BE2C (cell line): ENCODE data around the gene AGAP3.
A peak's percentile ranks its signal among the peaks of the same experiment; 100 is the strongest.

Experiments used
- DNase-seq: peaks from one replicate; pipeline ENCODE4 v3.0.0-alpha.2; 2020
- H3K27me3 ChIP-seq: fragments of 250-450 bp; sonication (Bioruptor Pico); 2 replicates; pipeline ENCODE4 v1.5.1; 2020; ENCODE audit warnings: mild to moderate bottlenecking
- H3K36me3 ChIP-seq: fragments of 250-450 bp; sonication (Bioruptor Pico); 2 replicates; pipeline ENCODE4 v1.5.1; 2020; ENCODE audit warnings: mild to moderate bottlenecking
- H3K4me1 ChIP-seq: fragments of 250-450 bp; sonication (Bioruptor Pico); 2 replicates; pipeline ENCODE4 v1.5.1; 2020
- H3K4me3 ChIP-seq: 2 replicates; pipeline ENCODE4 v1.5.1; 2011; ENCODE audit warnings: low read depth, low read length
- H3K9me3 ChIP-seq: fragments of 250-450 bp; sonication (Bioruptor Pico); 2 replicates; pipeline ENCODE4 v1.5.1; 2020
- TF ChIP-seq, protein P1 (sequence below): IDR thresholded peaks from 2 replicates; pipeline ENCODE4 v1.5.1; 2012; ENCODE audit warnings: mild to moderate bottlenecking, low read depth, low read length

AGAP3 gene

DNA sequence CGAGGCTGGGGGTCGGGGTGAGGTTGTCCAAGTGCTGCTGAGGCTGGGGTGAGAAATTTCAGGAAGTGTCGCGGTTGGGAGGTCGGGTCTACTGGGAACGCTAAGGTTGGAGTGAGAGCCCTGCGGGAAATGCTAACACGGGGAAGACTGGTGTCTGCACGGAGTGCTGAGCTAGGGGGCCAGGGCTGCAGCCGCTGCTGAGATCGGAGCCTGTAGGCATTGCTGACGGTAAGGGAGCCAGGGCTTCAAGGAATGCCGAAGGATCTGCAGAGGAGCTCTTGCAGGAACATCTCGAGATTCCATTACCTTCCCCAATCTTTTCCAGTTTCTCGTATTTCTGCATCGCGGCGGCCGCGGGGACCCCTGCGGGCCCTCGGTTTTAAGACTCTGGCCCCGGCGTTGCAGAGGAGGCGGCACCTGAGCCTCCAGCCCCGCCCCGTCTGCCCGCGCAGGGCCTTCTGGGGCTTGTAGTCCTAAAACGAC is 28.7 kb upstream of the AGAP3 start, which contains the start of gene CDK5:
Gene CDK5 (minus strand): TSS at position 392 of the 483 bp plus-strand sequence. CDS start 49 bp downstream, at position 343.
- H3K9me3 ChIP-seq = no peaks in the 10 kb centered on the region
- no peak for DNase-seq
- peak within 1 kb of the TSS; percentile 94 for H3K4me3 ChIP-seq
- TF ChIP-seq, protein P1, sequence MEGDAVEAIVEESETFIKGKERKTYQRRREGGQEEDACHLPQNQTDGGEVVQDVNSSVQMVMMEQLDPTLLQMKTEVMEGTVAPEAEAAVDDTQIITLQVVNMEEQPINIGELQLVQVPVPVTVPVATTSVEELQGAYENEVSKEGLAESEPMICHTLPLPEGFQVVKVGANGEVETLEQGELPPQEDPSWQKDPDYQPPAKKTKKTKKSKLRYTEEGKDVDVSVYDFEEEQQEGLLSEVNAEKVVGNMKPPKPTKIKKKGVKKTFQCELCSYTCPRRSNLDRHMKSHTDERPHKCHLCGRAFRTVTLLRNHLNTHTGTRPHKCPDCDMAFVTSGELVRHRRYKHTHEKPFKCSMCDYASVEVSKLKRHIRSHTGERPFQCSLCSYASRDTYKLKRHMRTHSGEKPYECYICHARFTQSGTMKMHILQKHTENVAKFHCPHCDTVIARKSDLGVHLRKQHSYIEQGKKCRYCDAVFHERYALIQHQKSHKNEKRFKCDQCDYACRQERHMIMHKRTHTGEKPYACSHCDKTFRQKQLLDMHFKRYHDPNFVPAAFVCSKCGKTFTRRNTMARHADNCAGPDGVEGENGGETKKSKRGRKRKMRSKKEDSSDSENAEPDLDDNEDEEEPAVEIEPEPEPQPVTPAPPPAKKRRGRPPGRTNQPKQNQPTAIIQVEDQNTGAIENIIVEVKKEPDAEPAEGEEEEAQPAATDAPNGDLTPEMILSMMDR = no peak
- peaks cover 20% of the 10 kb centered on the region for H3K4me1 ChIP-seq
- H3K36me3 ChIP-seq = peaks cover 6% of the 10 kb centered on the region; the same call in 1 of the 2 replicates
- no peaks in the 10 kb centered on the region for H3K27me3 ChIP-seq

DNA sequence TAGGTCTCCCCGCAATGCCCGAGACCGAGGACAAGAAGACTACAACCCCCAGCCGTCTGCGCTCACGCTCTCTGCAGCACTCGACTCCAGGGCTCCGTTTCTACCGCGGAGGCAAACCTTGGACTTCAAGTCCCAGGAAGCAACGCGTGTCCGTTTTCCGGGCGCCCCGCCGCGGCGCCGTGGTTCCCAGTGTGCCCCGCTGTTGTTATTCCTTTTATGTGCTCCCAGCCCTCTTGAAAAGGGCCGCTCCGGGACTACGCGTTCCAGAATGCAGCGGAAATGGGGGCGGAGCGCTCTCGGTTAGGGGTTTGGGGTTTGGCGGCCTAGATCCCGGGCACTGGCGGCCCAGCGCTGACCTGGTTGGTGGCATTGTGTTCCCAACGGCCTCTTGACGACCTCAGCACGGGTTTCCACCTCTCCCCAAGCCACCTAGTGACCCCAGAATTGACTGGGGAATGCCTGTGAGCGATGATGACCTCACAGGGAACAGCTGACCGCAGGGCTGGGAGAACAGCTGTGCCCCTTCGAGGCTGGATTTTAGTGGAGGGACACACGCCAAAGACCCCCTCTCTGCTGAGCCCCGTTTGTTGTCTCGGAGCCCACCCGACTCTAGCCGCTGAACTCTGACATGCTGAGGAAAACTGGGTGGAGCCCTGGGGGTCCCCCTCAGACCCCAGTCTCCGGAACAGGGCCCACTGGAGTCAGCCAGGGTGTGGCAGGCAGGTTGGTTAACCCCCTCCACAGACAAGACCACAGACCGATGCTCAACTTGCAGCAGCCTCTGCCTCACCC is 28.1 kb upstream of the AGAP3 start:
- H3K4me3 ChIP-seq = peak overlapping the region; percentile 94
- no peaks in the 10 kb centered on the region for H3K9me3 ChIP-seq
- DNase-seq = peak; percentile 99
- H3K4me1 ChIP-seq = peaks cover 20% of the 10 kb centered on the region
- H3K27me3 ChIP-seq = no peaks in the 10 kb centered on the region
- H3K36me3 ChIP-seq = peaks cover 3% of the 10 kb centered on the region; the same call in 1 of the 2 replicates
- TF ChIP-seq, protein P1 = no peak

DNA sequence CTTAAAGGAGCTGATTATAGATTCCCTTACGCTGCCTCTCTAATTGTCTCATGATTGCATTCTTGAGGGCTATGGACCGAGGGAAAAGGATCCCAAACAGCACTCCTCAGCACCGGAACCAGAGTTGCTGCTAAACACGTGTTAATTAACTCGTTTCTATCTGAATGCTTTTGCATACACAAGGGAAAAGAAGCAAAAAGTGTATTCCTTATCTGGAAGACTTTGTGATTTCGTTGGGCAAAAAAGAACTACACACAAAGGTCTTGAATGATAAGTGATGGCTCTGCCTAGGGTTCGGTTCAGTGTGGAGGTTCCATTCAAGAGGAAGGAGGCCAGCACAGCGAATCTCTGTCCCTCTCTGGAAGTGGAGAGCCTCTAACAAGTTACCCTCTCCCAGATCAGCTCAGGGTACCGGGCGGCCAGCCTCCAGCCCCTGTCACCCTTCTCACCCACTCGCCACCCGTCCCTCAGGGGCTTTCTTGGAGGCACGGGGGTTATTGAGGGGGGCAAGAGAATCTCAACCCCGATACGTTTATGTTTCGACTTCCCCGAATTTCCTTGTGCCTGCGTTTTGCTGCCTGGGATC is 27.4 kb upstream of the AGAP3 start:
- Histone ChIP-seq H3K4me1 (peaks cover 22% of the 10 kb centered on the region), H3K36me3 (peaks cover 8% of the 10 kb centered on the region), H3K4me3 (peak overlapping the region; percentile 94), H3K27me3 (no peaks in the 10 kb centered on the region), H3K9me3 (no peaks in the 10 kb centered on the region)
- DNase-seq = no peak
- TF ChIP-seq, protein P1 = no peak

DNA sequence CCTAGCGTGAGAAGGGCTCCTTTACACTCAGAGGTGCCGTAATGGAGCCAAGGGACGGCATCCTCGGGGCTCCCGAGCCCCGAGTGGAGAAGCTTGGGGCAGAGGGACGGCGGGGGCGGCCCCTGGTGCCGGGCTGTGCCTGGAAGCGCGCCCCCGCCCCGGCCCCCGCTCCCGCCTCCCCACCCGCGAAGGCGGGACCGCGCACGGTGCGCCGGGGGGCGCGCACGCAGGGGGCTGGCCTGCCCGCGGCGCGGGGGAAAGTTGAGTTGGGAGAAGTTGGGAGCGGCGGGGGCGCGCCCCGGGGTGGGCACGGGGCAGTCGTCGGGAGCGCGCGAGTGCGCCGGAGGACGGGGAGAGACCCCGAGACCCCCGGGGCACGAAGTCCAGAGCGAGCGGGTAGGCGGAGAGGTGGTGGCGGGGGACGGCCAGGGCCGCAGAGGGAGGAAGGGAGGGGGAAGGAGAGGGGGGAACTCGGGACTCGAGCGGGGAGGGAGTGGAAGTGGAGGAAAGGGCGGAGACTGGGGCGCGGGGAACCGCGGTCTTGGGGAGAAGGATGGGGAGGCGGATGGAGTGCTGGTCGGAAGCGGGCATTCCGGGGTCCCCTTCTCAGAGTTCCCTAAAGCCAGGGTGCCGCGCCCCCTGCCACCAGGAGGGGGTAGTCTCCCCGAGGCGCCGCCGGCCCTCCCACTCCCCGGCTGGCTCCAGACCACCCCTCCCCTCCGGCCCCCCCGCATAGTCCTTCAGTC is 26.7 kb upstream of the AGAP3 start, which contains the start of gene SLC4A2:
Gene SLC4A2 (plus strand): TSS at position 223 of the 746 bp plus-strand sequence. CDS start 2,399 bp downstream, outside the sequence.
- peak within 1 kb of the TSS; percentile 94 for H3K4me3 ChIP-seq
- peaks cover 12% of the 10 kb centered on the region for H3K36me3 ChIP-seq
- H3K4me1 ChIP-seq = peaks cover 22% of the 10 kb centered on the region
- TF ChIP-seq, protein P1 = peak; percentile 52
- H3K27me3 ChIP-seq = no peaks in the 10 kb centered on the region
- H3K9me3 ChIP-seq = no peaks in the 10 kb centered on the region
- DNase-seq = peak; percentile 79

DNA sequence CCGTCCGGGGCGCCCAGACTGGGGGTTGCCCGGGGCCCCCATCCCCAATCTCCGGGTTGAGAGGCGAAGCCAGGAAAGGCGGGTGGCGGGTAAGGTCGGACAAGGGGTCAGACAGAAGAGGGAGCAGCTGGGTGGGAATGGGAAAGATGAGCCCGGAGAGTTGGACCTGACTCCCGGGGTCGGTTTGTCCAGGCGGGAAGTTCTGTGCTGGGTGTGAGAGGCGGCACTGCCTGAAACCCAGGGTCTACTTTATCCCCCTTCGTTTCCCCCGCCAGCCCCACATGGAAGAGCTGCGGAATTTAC is 26.2 kb upstream of the AGAP3 start:
- TF ChIP-seq, protein P1 = no peak
- H3K4me3 ChIP-seq = peak overlapping the region; percentile 94
- H3K4me1 ChIP-seq = peaks cover 22% of the 10 kb centered on the region
- peaks cover 17% of the 10 kb centered on the region for H3K36me3 ChIP-seq
- H3K9me3 ChIP-seq = no peaks in the 10 kb centered on the region
- DNase-seq = no peak
- H3K27me3 ChIP-seq = no peaks in the 10 kb centered on the region
